ENCODE data around the gene ENPP1.

The ENPP1 gene

GRCh38 chr6:131819572-131820124 is 11.8 kb downstream of the ENPP1 start:
- in situ Hi-C loops (cut with HindIII; ENCODE audit: low sequenced_read_pairs) = no loop called here
- TF ChIP-seq CTCF (IDR thresholded peaks at IDR 0.05; ENCODE audit: low read depth, low read length, missing control alignments) = no peak
- DNase-seq (ENCODE audit: low read depth) = peak; percentile 53
- no peak overlapping the region for H3K4me3 ChIP-seq (ENCODE audit: low read depth, low read length)

- in situ Hi-C loops (cut with HindIII; ENCODE audit: low sequenced_read_pairs) = no loop called here
- H3K4me3 ChIP-seq (ENCODE audit: low read depth, low read length) = no peak overlapping the region
- no peak for TF ChIP-seq CTCF (IDR thresholded peaks at IDR 0.05; ENCODE audit: low read depth, low read length, missing control alignments)
- no peak for DNase-seq (ENCODE audit: low read depth)
Observed at GRCh38 chr6:131821010-131821807, 13.4 kb downstream of the ENPP1 start.

- in situ Hi-C loops (cut with HindIII; ENCODE audit: low sequenced_read_pairs) = no loop called here
- no peak overlapping the region for H3K4me3 ChIP-seq (ENCODE audit: low read depth, low read length)
- TF ChIP-seq CTCF (IDR thresholded peaks at IDR 0.05; ENCODE audit: low read depth, low read length, missing control alignments) = no peak
- DNase-seq (ENCODE audit: low read depth) = no peak
Observed at GRCh38 chr6:131822119-131822518, 14.3 kb downstream of the ENPP1 start.

- no peak overlapping the region for H3K4me3 ChIP-seq (ENCODE audit: low read depth, low read length)
- no peak for TF ChIP-seq CTCF (IDR thresholded peaks at IDR 0.05; ENCODE audit: low read depth, low read length, missing control alignments)
- in situ Hi-C loops (cut with HindIII; ENCODE audit: low sequenced_read_pairs) = no loop called here
- DNase-seq (ENCODE audit: low read depth) = no peak
Observed at GRCh38 chr6:131823276-131823902, 15.6 kb downstream of the ENPP1 start.

GRCh38 chr6:131825946-131826345 is 18.1 kb downstream of the ENPP1 start:
- in situ Hi-C loops (cut with HindIII; ENCODE audit: low sequenced_read_pairs) = no loop called here
- no peak overlapping the region for H3K4me3 ChIP-seq (ENCODE audit: low read depth, low read length)
- no peak for TF ChIP-seq CTCF (IDR thresholded peaks at IDR 0.05; ENCODE audit: low read depth, low read length, missing control alignments)
- DNase-seq (ENCODE audit: low read depth) = no peak

GRCh38 chr6:131828080-131828479 is 20.3 kb downstream of the ENPP1 start:
- in situ Hi-C loops (cut with HindIII; ENCODE audit: low sequenced_read_pairs) = no loop called here
- no peak for DNase-seq (ENCODE audit: low read depth)
- TF ChIP-seq CTCF (IDR thresholded peaks at IDR 0.05; ENCODE audit: low read depth, low read length, missing control alignments) = no peak
- no peak overlapping the region for H3K4me3 ChIP-seq (ENCODE audit: low read depth, low read length)
